AG08396 (cell line): ENCODE measurements around the gene NR4A3.

Source experiments
- DNase-seq: peaks from one replicate; pipeline ENCODE4 v3.0.0; 2012; ENCODE audit warnings: low spot score, mixed read lengths

Gene NR4A3

DNA sequence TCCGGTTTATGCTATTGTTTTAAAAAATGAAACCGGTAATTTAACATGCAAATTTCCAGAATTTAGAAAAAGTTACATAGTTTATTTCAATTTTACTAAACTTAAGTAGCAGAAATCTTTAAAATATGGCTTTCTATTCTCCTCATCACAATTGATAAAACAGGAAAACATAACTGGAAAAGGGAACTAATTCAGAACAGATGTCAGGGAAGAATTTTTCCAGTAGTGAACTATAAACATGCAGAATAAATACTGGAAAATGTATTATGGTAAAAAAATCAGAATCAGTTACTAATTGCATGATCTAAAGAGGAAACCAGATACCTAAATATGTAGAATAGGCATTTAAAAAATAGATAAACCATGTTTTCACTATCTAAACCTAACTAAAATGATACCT is 7.3 kb upstream of the NR4A3 start:
- DNase-seq, result no peak

DNA sequence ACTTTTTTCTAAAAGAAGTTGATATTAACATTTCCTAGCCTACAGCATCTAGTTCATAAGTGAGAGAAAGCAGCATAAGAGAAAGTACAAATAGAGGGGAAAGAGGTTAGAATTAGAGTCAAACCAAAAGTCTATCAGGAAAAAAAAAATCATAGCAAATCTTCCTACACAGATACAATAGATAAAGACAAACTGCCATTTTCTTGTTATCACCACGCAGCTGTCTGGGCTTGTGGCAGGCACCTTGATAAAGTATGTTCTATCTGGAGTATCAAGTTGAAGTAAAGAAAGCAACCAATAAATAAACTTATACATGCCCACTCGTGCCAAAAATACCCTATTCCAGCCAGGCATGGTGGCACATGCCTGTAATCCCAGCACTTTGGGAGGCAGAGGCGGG is 5.3 kb upstream of the NR4A3 start:
- DNase-seq, result no peak

GRCh38 chr9:99818500-99818899 is 3.2 kb upstream of the NR4A3 start:
- no peak for DNase-seq

DNA sequence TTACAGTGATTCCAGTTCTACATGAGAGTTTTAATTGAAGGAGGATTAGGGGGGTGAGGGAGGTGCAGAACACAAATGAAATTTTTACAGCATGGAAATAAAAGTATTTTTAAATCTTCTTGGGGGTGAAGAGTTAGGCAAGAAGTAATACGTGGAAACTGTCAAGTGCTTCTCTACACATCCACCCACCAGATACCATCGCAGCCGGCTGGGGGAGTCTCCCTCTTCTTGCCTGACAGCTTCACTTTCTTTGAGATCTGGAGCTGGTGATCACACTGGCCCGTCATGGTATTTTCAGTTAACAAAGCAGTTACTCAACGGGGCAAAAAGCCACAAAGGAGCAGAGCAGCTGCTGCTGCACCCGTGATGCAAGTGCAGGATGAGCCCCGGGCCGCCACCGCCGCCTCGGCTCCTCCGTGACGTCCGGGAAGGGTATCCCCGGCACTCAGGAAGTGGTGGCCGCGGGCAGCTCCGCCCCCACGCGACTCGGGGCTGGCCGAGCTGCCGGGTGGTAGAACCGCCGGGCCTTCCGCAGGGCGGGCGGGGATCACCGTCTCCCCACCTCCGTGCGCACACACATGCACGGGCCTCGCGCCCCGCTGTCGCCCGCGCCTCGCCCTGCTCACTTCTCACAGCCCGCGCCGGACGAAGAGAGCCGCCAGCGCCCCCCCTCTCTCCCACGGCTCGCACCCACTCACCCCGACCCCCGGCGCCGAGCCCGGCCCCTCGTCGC is 2.4 kb upstream of the NR4A3 start:
- peak; percentile 89 for DNase-seq

- DNase-seq, result peak; percentile 93
These were observed 1.6 kb upstream of the NR4A3 start for GRCh38 chr9:99819856-99820684.

- DNase-seq, result peak; percentile 59
These were observed 845 bp upstream of the NR4A3 start for GRCh38 chr9:99820685-99821395.

DNA sequence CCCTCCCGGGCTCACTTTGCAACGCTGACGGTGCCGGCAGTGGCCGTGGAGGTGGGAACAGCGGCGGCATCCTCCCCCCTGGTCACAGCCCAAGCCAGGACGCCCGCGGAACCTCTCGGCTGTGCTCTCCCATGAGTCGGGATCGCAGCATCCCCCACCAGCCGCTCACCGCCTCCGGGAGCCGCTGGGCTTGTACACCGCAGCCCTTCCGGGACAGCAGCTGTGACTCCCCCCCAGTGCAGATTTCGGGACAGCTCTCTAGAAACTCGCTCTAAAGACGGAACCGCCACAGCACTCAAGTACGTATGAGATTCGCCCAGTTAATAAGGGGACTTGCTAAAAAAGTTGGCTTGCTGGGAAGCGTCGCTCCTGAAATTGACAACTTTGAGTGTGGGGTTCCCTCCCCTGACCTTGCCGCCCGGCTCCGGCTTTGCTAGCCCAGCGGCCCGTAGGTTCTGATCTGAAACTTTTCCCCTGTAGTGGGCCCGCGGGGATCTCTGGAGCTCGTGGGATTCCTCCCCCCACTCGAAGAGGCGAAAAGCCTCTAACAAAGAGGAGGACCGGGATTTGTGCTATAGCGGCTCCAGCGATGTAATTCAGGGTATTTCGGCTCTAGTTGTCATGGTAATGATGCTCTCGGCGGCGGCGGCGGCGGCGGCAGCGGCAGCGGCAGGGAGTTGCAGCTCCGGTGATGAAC is 572 bp downstream of the NR4A3 start:
- DNase-seq, result peak; percentile 58

DNA sequence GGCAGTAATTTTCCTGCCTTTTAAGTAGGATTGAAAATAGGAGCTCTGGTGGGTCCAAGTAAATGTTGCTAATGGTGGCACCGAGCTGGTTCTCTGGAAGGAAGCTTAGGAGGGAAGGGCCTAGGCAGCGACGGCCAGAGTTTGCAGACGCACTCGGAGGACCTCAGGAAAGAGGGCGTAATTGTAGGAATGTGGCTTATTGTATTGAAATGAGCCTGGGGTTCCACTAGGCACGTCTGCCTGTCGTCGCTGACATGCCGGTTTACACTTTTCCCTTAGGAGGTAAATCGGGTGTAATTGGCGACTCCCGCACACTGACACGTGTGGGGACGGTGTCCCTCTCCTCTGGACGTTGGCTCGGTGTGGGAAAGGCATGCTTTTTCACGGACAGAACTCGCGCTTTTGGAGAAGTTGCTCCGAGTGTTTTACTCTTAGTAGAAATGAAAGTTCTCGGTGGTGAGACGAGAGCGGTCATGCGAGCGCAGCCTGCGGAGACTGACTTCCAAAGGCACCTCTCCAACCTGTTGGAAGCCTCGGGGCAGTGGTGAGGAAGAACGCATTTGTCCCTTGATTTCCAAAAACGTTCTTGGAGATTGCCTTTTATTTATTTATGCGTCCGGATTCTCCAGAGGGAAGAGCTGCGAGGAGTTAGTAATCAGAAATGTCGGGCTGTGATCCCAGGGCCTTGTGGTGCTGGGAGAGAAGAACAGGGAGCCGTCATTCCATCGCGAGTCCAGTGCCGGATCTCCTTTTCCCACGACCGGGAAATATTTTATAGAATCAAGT is 1.3 kb downstream of the NR4A3 start:
- peak; percentile 68 for DNase-seq

GRCh38 chr9:99823681-99824377 is 2.1 kb downstream of the NR4A3 start:
- DNase-seq, result peak; percentile 67

- DNase-seq, result peak; percentile 54
These were observed 2.9 kb downstream of the NR4A3 start for GRCh38 chr9:99824378-99825171.

GRCh38 chr9:99825172-99826046 is 3.7 kb downstream of the NR4A3 start:
- DNase-seq, result no peak

DNA sequence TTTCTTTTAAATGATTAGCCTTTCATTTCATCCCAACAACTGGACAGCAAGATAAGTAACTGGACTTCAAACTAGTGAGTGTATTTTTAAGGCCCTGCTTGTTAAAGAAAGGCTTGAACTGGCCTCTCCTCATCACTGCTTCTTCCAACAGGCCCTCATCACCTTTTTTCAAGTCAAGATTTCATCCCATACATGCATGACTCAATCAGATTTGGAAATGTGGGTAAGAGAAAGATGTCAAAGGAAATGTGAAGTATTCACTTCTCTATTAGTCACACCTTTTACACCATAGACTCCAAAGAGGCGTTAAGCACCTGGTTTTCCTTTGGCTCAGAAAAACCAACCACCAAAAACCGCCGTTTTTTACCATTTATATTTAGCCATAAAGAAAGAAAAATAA is 4.9 kb downstream of the NR4A3 start:
- DNase-seq, result no peak

GRCh38 chr9:99827244-99827643 is 5.6 kb downstream of the NR4A3 start:
- no peak for DNase-seq

- no peak for DNase-seq
These were observed 6.3 kb downstream of the NR4A3 start for GRCh38 chr9:99828054-99828416.

GRCh38 chr9:99828417-99829176 is 6.9 kb downstream of the NR4A3 start:
- DNase-seq, result no peak

- no peak for DNase-seq
These were observed 10.3 kb downstream of the NR4A3 start for GRCh38 chr9:99831857-99832557.

- DNase-seq, result no peak
These were observed 10.8 kb downstream of the NR4A3 start for GRCh38 chr9:99832558-99832864.

- DNase-seq, result no peak
These were observed 12.1 kb downstream of the NR4A3 start for GRCh38 chr9:99833735-99834134.
